A549 treated with AZD9567 at 1 μM for 4 hours (cell line): ENCODE results near the gene ZC3H8. TPM values are rescaled to one million over a fixed set of nuclear protein-coding genes. Genes with fewer than 3 reads are reported as not detected.

Source experiments
- total RNA-seq: library from RNA; stranded (reverse); fragments of 200-300 nt; extraction: Qiagen RNA extraction; gene quantifications from 5 replicates; pipeline ENCODE4 v1.2.3, GENCODE V29; 2022; ENCODE audit not compliant: insufficient read depth

The ZC3H8 gene
- 14.7 to 17.1 TPM (median 15.2 TPM) in 5 replicates for total RNA-seq

DNA sequence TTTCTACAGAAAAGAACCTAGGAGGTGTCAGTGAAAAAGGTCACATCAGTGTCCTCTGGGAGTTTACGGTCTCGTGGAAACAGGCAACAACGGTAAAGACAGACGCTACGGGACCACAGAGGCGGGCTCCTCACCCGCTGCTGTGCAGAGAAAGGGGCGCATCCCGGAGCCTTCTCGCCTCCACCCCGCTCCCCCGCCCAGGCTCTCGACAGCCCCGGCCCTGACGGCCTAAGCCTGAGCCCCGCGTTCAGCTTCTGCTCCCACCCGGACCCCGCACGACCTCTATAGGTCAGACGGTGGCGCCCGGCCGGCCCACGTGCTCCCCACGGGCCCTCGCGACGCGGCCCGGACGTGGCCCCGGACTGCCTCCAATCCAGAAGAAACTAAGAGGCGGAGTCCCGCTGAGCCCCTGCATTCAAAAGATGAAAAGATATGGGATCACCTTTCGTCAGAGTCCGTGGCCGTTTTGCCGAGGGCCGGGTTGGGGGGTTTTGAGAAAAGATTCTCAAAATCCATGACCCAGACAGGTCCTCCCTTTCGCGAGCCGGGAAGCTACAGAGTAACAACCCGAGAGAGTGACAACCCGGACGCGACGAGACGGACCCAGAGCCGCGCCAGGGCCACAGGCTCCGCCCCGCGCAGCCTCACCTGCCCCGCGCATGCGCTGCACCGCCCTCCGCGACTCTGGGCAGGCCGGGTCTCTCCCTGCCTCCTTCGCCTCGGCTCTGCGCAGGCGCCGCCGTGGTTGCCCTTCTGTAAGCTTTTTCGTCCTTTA is at the start of gene ZC3H8:
ZC3H8 (minus strand) TSS at position 577 of the 775 bp plus-strand sequence; CDS start at position 516, 61 bp downstream.

DNA sequence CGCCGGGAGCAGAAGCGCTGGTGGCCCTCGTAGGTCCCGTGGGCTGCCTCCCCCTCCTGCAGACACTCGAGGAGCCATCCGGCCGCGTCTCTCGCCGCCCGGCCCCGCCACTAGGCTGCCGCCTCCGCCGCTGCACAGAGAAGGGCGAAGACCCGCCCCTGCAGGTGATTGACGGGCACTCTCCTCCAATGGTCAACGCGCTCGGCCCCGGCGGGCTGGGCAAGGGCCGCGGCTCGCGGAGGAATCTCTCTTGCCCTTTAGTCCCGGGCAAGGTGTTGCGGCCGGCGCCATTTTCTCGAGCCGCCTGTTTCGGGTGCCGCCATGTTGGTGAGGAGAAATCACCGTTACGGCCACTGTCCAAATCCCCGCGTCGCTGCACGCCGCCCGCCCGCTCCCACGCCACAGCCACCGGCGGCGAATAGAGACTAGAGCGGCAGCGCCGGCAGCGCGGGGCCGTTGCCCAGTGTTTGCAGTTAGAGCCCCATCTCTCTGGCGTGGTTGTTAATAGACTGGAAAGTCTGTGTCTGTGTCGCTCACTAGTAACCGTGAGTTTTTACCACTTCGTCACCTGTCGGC is 20.6 kb upstream of the ZC3H8 start, which contains the start of gene ZC3H6:
ZC3H6 (plus strand) TSS at position 287 of the 576 bp plus-strand sequence. CDS start 398 bp downstream, outside the sequence.

Other genes with a start within 250 kb of the ZC3H8 start
- gene TMEM87B, start 199.8 kb downstream of the ZC3H8 start, total RNA-seq: 13.4 to 16.2 TPM (median 14.7 TPM) in 5 replicates
- 0.39 to 1.4 TPM (median 0.57 TPM) in 5 replicates for gene FBLN7, start 116.7 kb downstream of the ZC3H8 start, total RNA-seq
- 0.16 to 0.51 TPM (median 0.34 TPM) in 5 replicates for gene ZC3H6, start 20.6 kb upstream of the ZC3H8 start, total RNA-seq
- gene RGPD8, start 178.6 kb upstream of the ZC3H8 start, total RNA-seq: 2.4 to 3.5 TPM (median 3.1 TPM) in 5 replicates
- gene TTL, start 227.1 kb upstream of the ZC3H8 start, total RNA-seq: 37.3 to 50.2 TPM (median 39.3 TPM) in 5 replicates